ENCODE results near the gene ST6GALNAC6. TPM values are rescaled to one million over a fixed set of nuclear protein-coding genes. Genes with fewer than 3 reads are reported as not detected.
A peak's percentile ranks its signal among the peaks of the same experiment; 100 is the strongest.

The ST6GALNAC6 gene
- total and polyA plus RNA-seq, 4 donors = 28.3 to 59.8 (median 48.6) TPM

- Histone ChIP-seq H3K27ac (ENCODE audit: low read depth in 1 of 2, low read length in 1 of 2) (no peak overlapping the region), H3K9ac (ENCODE audit: insufficient read depth in 1 of 2, low read length in 2 of 2) (no peak overlapping the region), H3K4me1 (ENCODE audit: control insufficient read depth in 5 of 5, insufficient read depth in 5 of 5, low read length in 5 of 5) (peaks cover 0 to 12% (median 2%) of the 10 kb centered on the region in 5 donors), H3K27me3 (ENCODE audit: control insufficient read depth in 3 of 3, insufficient read depth in 3 of 3, low read length in 2 of 3) (peaks cover 0 to 26% (median 14%) of the 10 kb centered on the region in 3 donors), H3K4me3 (no peak overlapping the region), H3K9me3 (ENCODE audit: control insufficient read depth in 4 of 4, insufficient read depth in 3 of 4, low read length in 3 of 4) (no peaks in the 10 kb centered on the region), H3K36me3 (ENCODE audit: control insufficient read depth in 4 of 4, insufficient read depth in 4 of 4, low read length in 4 of 4) (no peaks in the 10 kb centered on the region)
- TF ChIP-seq, protein P1, sequence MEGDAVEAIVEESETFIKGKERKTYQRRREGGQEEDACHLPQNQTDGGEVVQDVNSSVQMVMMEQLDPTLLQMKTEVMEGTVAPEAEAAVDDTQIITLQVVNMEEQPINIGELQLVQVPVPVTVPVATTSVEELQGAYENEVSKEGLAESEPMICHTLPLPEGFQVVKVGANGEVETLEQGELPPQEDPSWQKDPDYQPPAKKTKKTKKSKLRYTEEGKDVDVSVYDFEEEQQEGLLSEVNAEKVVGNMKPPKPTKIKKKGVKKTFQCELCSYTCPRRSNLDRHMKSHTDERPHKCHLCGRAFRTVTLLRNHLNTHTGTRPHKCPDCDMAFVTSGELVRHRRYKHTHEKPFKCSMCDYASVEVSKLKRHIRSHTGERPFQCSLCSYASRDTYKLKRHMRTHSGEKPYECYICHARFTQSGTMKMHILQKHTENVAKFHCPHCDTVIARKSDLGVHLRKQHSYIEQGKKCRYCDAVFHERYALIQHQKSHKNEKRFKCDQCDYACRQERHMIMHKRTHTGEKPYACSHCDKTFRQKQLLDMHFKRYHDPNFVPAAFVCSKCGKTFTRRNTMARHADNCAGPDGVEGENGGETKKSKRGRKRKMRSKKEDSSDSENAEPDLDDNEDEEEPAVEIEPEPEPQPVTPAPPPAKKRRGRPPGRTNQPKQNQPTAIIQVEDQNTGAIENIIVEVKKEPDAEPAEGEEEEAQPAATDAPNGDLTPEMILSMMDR (IDR thresholded peaks at IDR 0.05; ENCODE audit: control extremely low read depth, extremely low read depth) = no peak
- ATAC-seq (ENCODE audit: insufficient read depth, low FRiP score) (no peak), DNase-seq (no peak)
- WGBS, 2 donors = 78 to 87% methylated on average over 8 of the region's 8 CpGs
Measured at GRCh38 chr9:127923771-127924170, 24.4 kb upstream of the ST6GALNAC6 start.

DNA sequence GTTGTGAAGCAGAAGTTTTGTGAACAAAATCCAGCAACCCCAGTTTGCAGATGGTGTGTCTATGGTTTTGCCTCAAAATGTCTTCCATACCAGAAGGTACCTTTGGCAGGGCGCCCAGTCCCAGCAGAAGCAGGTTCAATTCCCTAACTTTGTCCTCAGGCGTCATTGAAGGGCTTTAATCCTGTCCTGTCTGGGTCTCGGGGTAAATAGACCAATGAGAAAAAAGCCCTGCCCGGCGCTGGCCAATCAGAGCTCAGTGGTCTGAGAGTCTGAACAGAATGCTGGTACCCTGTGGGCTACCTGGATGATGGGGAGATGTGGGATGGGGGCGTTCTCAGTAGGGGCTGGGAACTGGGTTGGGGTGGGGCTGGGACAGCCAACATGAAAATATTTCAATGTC is 23.6 kb upstream of the ST6GALNAC6 start:
- DNase-seq = no peak
- no peak for ATAC-seq (ENCODE audit: insufficient read depth, low FRiP score)
- TF ChIP-seq, protein P1 (IDR thresholded peaks at IDR 0.05; ENCODE audit: control extremely low read depth, extremely low read depth) = no peak
- Histone ChIP-seq H3K9ac (ENCODE audit: insufficient read depth in 1 of 2, low read length in 2 of 2) (no peak overlapping the region), H3K27ac (ENCODE audit: low read depth in 1 of 2, low read length in 1 of 2) (no peak overlapping the region), H3K4me3 (no peak overlapping the region), H3K4me1 (ENCODE audit: control insufficient read depth in 5 of 5, insufficient read depth in 5 of 5, low read length in 5 of 5) (peaks cover under 1 to 11% (median 3%) of the 10 kb centered on the region in 5 donors), H3K9me3 (ENCODE audit: control insufficient read depth in 4 of 4, insufficient read depth in 3 of 4, low read length in 3 of 4) (no peaks in the 10 kb centered on the region), H3K27me3 (ENCODE audit: control insufficient read depth in 3 of 3, insufficient read depth in 3 of 3, low read length in 2 of 3) (peaks cover 0 to 22% (median 14%) of the 10 kb centered on the region in 3 donors), H3K36me3 (ENCODE audit: control insufficient read depth in 4 of 4, insufficient read depth in 4 of 4, low read length in 4 of 4) (no peaks in the 10 kb centered on the region)
- WGBS, 2 donors = 68 to 76% methylated on average over 6 of the region's 6 CpGs

DNA sequence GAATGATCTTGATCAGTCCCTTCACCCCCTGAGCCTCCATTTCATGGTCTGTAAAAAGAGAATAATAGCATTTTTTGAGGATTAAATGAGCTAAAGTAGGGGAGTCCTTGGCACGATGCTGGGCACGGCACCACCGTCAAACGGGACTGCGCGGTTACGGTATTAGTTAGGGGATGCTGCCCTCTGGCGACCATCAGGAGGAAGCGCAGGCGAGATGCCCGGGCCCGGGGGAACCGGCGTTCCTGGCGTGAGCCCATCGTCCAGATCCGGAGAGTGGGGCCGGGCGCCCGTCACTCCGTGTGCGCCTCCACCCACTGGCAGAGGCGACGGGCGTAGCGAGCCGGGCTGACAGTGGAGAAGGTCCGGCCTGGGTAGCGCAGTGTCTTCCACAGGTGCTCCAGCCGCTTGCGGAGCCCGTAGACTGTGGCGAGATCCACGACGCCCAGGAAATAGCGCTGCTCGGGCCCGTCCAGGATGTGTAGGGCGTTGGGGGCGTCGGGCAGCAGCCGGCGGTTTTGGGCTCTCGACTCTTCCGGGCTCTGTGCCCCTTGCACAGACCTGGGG is 22.2 kb upstream of the ST6GALNAC6 start:
- peak; percentile 58 to 70 (median 67) for DNase-seq
- Histone ChIP-seq H3K4me3 (no peak overlapping the region), H3K36me3 (ENCODE audit: control insufficient read depth in 4 of 4, insufficient read depth in 4 of 4, low read length in 4 of 4) (no peaks in the 10 kb centered on the region), H3K27ac (ENCODE audit: low read depth in 1 of 2, low read length in 1 of 2) (no peak overlapping the region), H3K4me1 (ENCODE audit: control insufficient read depth in 5 of 5, insufficient read depth in 5 of 5, low read length in 5 of 5) (peaks cover 0 to 5% (median 4%) of the 10 kb centered on the region in 5 donors), H3K9ac (ENCODE audit: insufficient read depth in 1 of 2, low read length in 2 of 2) (no peak overlapping the region), H3K9me3 (ENCODE audit: control insufficient read depth in 4 of 4, insufficient read depth in 3 of 4, low read length in 3 of 4) (no peaks in the 10 kb centered on the region), H3K27me3 (ENCODE audit: control insufficient read depth in 3 of 3, insufficient read depth in 3 of 3, low read length in 2 of 3) (peaks cover 0 to 11% (median 8%) of the 10 kb centered on the region in 3 donors)
- TF ChIP-seq, protein P1 (IDR thresholded peaks at IDR 0.05; ENCODE audit: control extremely low read depth, extremely low read depth) = peak; percentile 96
- ATAC-seq (ENCODE audit: insufficient read depth, low FRiP score) = peak; percentile 29
- WGBS, 2 donors = 10 to 13% methylated on average over 45 of the region's 45 CpGs

- DNase-seq (no peak), ATAC-seq (ENCODE audit: insufficient read depth, low FRiP score) (no peak)
- Histone ChIP-seq H3K27ac (ENCODE audit: low read depth in 1 of 2, low read length in 1 of 2) (no peak overlapping the region), H3K9ac (ENCODE audit: insufficient read depth in 1 of 2, low read length in 2 of 2) (no peak overlapping the region), H3K27me3 (ENCODE audit: control insufficient read depth in 3 of 3, insufficient read depth in 3 of 3, low read length in 2 of 3) (peaks cover 0 to 3% (median 2%) of the 10 kb centered on the region in 3 donors), H3K4me1 (ENCODE audit: control insufficient read depth in 5 of 5, insufficient read depth in 5 of 5, low read length in 5 of 5) (peaks cover 2 to 13% (median 5%) of the 10 kb centered on the region in 5 donors), H3K4me3 (no peak overlapping the region), H3K9me3 (ENCODE audit: control insufficient read depth in 4 of 4, insufficient read depth in 3 of 4, low read length in 3 of 4) (no peaks in the 10 kb centered on the region), H3K36me3 (ENCODE audit: control insufficient read depth in 4 of 4, insufficient read depth in 4 of 4, low read length in 4 of 4) (no peaks in the 10 kb centered on the region)
- TF ChIP-seq, protein P1 (IDR thresholded peaks at IDR 0.05; ENCODE audit: control extremely low read depth, extremely low read depth) = no peak
- WGBS, 2 donors = 91 to 94% methylated on average over 7 of the region's 7 CpGs
Measured at GRCh38 chr9:127920794-127921193, 21.4 kb upstream of the ST6GALNAC6 start.
